T-helper 2 cell treated with Interferon-gamma antibody and Interleukin-4, amounts not matched to agents 5 μg/mL and 100 μg/mL, for 36 hours (primary cell): Measurements from ENCODE around the gene UMODL1.

Source experiments
- DNase-seq: peaks from one replicate; pipeline ENCODE4 v3.0.0; 2021; ENCODE audit warnings: low spot score
- H3K27ac Mint-ChIP-seq: one replicate; pipeline ENCODE4 v1.8.0; 2021; ENCODE audit warnings: mild to moderate bottlenecking, mixed read lengths
- H3K27me3 Mint-ChIP-seq: one replicate; pipeline ENCODE4 v1.8.0; 2021; ENCODE audit warnings: low read depth, mixed read lengths
- H3K36me3 Mint-ChIP-seq: one replicate; pipeline ENCODE4 v1.8.0; 2021; ENCODE audit warnings: low read depth, mixed read lengths
- H3K4me1 Mint-ChIP-seq: one replicate; pipeline ENCODE4 v1.8.0; 2021; ENCODE audit warnings: low read depth, mixed read lengths
- H3K4me3 Mint-ChIP-seq: one replicate; pipeline ENCODE4 v1.8.0; 2022; ENCODE audit warnings: mild to moderate bottlenecking, moderate library complexity, mixed read lengths
- H3K9me3 Mint-ChIP-seq: one replicate; pipeline ENCODE4 v1.8.0; 2021; ENCODE audit warnings: mixed read lengths

UMODL1 gene

DNA sequence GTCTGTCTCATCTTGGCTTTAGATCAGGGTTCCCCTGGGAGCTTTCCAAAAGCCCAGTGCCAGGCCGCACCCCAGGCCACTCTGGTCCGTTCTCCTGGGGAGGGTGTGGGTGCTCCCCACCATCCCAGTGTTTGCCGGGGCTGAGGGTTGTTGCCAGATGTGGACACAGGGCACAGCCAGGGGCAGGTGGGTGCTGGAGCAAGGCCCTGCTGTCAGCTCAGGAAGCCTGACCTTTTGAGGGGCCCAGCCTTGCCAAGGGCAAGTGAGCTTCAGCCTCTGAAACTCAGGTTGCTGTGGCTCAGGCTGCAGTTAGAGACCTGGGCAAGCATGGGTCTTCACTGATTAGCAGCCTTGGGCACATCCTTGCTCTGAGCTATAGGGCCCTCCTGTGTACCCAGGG is 38.1 kb upstream of the UMODL1 start:
- Mint-ChIP-seq H3K27me3 (peaks cover 8% of the 10 kb centered on the region), H3K36me3 (no peaks in the 10 kb centered on the region), H3K4me1 (no peaks in the 10 kb centered on the region), H3K4me3 (no peak overlapping the region), H3K9me3 (no peaks in the 10 kb centered on the region), H3K27ac (no peak overlapping the region)
- no peak for DNase-seq

DNA sequence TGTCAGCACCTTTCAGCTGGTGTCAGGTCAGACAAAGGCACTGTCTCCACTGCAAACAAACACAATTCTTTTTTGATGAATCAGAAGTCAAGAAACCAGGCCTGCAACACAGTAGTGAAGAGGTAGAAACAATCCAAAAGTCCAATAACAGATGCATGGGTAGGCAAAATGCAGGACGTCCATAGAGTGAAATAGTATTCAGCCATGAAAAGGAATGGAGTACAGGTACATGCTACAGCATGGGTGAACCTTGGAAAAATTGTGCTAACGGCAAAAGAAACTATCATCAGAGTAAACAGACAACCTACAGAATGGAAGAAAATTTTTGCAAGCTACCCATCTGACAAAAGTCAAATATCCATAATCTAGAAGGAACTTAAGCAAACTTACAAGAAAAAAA is 34.8 kb upstream of the UMODL1 start:
- no peak overlapping the region for H3K4me3 Mint-ChIP-seq
- no peak for DNase-seq
- no peak overlapping the region for H3K27ac Mint-ChIP-seq
- no peaks in the 10 kb centered on the region for H3K9me3 Mint-ChIP-seq
- no peaks in the 10 kb centered on the region for H3K36me3 Mint-ChIP-seq
- no peaks in the 10 kb centered on the region for H3K4me1 Mint-ChIP-seq
- H3K27me3 Mint-ChIP-seq, result peaks cover 2% of the 10 kb centered on the region

DNA sequence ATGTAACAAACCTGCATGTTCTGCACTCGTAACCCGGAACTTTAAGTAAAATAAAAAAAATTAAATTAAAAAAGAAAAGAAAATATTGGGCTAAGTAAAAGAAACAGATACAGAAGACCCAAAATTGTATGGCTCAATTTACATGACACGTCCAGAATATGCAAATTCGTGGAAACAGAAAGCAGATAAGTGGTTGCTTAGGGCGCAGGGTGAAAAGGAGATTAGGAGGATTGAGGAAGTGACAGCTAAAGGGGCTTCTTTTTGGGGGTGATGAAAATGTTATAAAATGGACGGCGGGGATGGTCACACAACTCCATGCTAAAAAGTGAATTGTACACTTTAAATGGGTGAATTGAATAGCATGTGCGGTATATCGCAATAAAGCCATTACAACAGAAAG is 33.6 kb upstream of the UMODL1 start:
- no peaks in the 10 kb centered on the region for H3K27me3 Mint-ChIP-seq
- H3K36me3 Mint-ChIP-seq, result no peaks in the 10 kb centered on the region
- no peaks in the 10 kb centered on the region for H3K4me1 Mint-ChIP-seq
- no peak overlapping the region for H3K27ac Mint-ChIP-seq
- H3K4me3 Mint-ChIP-seq, result no peak overlapping the region
- no peaks in the 10 kb centered on the region for H3K9me3 Mint-ChIP-seq
- DNase-seq, result no peak

DNA sequence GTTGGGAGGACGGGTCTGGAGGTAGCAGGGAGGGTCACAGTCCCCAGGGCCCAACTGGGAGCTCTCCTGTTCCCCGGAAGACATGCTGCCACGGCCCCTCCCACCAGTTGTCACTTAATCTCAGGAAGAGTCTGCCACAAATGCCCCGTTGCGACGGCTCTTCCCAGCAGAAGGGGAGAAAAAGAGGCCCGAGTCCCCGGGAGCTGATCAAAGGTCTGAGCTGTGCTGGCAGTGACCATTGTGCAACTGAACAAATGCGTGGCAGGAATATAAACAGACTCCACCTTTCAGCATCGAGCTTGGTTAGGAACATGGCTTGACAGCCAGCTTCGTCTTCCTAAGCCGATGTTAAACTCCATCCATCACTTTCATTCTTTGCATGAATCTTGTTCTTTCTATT is 33.2 kb upstream of the UMODL1 start:
- H3K4me3 Mint-ChIP-seq, result no peak overlapping the region
- no peaks in the 10 kb centered on the region for H3K4me1 Mint-ChIP-seq
- H3K9me3 Mint-ChIP-seq, result no peaks in the 10 kb centered on the region
- H3K27me3 Mint-ChIP-seq, result no peaks in the 10 kb centered on the region
- no peak for DNase-seq
- no peaks in the 10 kb centered on the region for H3K36me3 Mint-ChIP-seq
- H3K27ac Mint-ChIP-seq, result no peak overlapping the region

DNA sequence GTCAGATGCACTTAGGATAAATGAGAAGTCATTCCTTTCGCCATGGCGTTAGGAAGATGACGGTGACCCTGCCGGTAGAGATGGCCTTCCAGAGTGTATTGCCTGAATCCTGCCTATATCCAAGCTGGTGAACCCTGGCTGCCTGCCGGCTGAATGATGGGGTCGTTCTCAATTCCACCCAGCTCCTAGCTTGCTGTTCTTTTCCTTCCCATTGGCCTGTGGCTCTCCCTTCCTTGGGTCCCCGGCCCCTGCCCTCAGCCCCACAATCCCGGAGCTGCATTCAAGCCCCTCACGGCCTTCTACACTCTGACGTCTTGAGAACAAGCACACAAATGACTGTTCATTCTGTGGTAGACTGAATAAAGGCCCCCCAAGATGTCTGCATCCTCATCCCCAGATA is 32.7 kb upstream of the UMODL1 start:
- no peaks in the 10 kb centered on the region for H3K27me3 Mint-ChIP-seq
- no peak overlapping the region for H3K27ac Mint-ChIP-seq
- no peaks in the 10 kb centered on the region for H3K4me1 Mint-ChIP-seq
- H3K9me3 Mint-ChIP-seq, result no peaks in the 10 kb centered on the region
- H3K36me3 Mint-ChIP-seq, result no peaks in the 10 kb centered on the region
- H3K4me3 Mint-ChIP-seq, result no peak overlapping the region
- no peak for DNase-seq

DNA sequence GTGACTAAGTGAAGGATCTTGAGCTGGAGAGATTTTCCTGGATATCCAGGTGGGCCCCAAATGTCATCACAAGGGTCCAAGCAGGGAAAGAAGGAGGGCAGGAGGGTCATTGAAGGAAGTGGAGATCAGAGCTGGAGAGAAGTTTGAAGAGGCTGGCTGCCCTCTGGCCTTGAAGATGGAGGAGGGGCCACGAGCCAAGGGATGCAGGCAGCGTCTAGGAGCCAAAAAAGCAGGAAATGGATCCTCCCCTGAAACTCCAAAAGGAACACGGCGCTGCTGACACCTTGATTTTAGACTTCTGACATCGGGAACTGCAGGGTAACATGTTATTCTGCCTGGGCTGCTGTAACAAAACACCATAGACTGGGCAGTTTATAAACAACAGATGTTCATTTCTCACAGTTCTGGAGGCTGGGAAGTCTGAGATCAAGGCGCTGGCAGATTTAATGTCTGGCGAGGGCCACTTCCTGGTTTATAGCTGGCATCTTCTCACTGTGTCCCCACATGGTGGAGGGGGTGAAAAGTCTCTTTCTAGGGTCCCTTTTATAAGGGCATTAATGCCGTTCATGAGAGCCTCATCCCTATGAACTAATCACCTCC is 32.2 kb upstream of the UMODL1 start:
- H3K4me3 Mint-ChIP-seq, result no peak overlapping the region
- H3K27me3 Mint-ChIP-seq, result no peaks in the 10 kb centered on the region
- no peak overlapping the region for H3K27ac Mint-ChIP-seq

DNA sequence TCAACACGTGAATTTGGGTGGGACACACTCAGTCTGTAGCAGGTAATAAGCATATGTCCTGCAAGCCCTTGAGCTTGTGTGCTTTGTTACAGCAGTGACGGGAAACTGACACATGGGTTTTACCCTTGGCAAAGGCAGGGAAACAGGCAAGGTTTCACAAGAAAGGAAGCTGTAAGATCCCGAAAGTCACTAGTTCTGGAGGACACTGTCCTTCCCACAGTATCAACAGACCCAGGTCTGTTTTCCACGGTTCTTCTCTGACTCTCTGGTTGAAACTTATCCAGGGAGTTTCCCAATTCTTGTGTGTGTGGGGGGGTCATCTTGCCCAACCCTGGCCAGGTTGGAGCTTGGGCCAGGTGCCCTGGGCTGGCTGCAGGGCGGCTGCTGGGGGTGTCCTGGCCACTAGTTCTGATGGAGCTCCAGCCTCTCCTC is 31.6 kb upstream of the UMODL1 start:
- Mint-ChIP-seq H3K27me3 (no peaks in the 10 kb centered on the region), H3K36me3 (no peaks in the 10 kb centered on the region), H3K27ac (no peak overlapping the region), H3K9me3 (no peaks in the 10 kb centered on the region), H3K4me1 (no peaks in the 10 kb centered on the region), H3K4me3 (no peak overlapping the region)
- DNase-seq, result no peak

More for the DNA sequence above, 32.2 kb upstream of the UMODL1 start:
- Mint-ChIP-seq H3K36me3 (no peaks in the 10 kb centered on the region), H3K9me3 (no peaks in the 10 kb centered on the region), H3K4me1 (no peaks in the 10 kb centered on the region)
- no peak for DNase-seq

DNA sequence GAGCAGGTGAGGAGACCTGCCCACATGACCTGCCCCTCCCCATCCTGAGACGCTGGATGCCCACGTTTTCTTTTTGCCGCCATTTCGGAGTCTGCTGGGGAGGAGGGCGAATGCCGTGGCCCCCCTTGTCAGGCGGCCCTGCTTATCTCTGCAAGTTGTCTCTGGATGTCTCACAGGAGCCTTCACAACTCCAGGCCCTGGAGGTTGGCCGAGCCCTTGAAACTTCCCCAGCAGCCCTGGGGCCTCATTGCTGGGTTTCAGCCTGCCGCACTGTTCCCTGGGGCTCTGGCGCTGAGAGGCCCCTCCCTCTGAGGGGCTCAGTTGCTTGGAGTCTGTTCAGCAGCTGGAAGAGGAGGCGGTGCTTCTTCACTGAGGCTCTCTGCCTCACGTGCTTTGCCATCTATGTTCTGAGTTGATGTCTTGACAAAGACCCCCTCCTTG is 31.2 kb upstream of the UMODL1 start:
- no peaks in the 10 kb centered on the region for H3K27me3 Mint-ChIP-seq
- no peaks in the 10 kb centered on the region for H3K4me1 Mint-ChIP-seq
- no peaks in the 10 kb centered on the region for H3K36me3 Mint-ChIP-seq
- H3K4me3 Mint-ChIP-seq, result no peak overlapping the region
- no peak overlapping the region for H3K27ac Mint-ChIP-seq
- DNase-seq, result no peak
- H3K9me3 Mint-ChIP-seq, result no peaks in the 10 kb centered on the region

DNA sequence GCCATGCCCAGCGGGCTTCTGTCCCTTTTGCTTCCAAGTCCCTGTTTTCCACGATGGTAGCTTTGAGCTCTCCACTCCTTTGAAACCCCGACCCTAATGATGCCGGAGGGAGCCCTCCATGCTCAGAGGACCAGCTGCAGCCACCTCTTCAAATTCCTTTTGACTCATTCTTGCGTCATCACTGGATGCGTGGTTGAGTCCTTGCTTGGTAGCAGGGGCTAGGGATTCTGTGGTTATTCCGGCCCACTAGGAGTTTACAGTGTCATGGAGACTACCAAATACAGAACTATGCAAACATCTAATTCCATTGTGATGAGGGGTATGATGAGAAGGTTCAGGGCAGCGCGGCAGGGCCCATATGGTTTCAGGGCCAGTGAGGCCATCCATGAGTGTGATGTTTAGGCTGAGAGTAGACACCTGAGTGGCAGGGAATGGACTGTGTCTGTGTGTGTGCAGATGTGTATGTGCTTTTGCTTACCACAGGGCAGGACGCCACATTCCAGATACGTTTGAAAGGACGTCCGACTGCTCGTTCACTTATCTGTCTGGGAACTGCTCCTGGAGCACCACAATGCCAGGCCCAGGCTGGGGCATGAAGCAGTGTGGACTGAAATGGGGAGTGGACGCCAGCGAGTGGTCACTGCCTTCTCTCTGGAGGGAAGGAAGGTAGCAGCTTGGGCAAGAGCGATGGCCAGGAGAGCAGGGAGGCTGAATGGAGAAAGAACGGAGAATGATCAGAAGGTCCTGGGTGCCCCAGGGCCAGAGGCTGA is 30.5 kb upstream of the UMODL1 start:
- H3K27me3 Mint-ChIP-seq, result no peaks in the 10 kb centered on the region
- no peak for DNase-seq
- H3K9me3 Mint-ChIP-seq, result no peaks in the 10 kb centered on the region
- H3K27ac Mint-ChIP-seq, result no peak overlapping the region
- no peaks in the 10 kb centered on the region for H3K36me3 Mint-ChIP-seq
- H3K4me3 Mint-ChIP-seq, result no peak overlapping the region
- H3K4me1 Mint-ChIP-seq, result no peaks in the 10 kb centered on the region

DNA sequence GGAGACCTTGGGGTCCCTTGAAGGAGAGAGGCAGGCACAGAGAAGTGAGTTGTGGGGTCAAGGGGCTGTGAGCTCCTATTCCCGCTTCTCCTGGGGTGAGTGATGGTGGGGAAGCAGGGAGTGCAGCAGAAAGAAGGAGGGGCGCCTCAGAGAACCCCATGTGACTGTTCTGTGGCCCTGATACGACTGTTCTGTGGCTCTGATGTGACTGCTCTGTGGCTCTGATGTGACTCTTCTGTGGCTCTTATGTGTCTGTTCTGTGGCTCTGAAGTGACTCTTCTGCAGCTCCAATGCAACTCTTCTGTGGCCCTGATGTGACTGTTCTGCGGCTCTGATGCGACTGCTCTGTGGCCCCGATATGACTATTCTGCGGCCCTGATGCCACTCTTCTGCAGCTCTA is 29.9 kb upstream of the UMODL1 start:
- Mint-ChIP-seq H3K27ac (no peak overlapping the region), H3K4me3 (no peak overlapping the region), H3K27me3 (no peaks in the 10 kb centered on the region), H3K4me1 (no peaks in the 10 kb centered on the region), H3K9me3 (no peaks in the 10 kb centered on the region), H3K36me3 (no peaks in the 10 kb centered on the region)
- no peak for DNase-seq

DNA sequence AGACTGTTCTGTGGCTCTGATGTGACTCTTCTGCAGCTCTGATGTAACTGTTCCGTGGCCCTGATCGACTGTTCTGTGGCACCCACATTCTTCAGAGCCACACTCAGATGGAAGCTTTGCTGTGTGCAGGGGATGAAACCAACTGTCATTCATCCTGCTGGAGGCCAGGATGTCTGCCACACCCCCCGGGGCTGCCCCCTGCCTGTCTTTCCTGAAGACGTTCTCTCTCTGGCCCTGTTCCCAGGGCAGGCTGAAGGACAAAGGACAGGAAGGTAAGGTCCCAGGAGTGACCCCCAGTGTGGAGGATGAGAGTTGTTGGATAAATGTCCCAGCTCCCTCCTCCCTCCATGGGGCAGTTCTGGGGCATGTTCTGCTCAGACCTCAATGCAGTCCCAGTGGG is 29.4 kb upstream of the UMODL1 start:
- H3K9me3 Mint-ChIP-seq, result no peaks in the 10 kb centered on the region
- DNase-seq, result no peak
- no peak overlapping the region for H3K4me3 Mint-ChIP-seq
- no peak overlapping the region for H3K27ac Mint-ChIP-seq
- no peaks in the 10 kb centered on the region for H3K4me1 Mint-ChIP-seq
- no peaks in the 10 kb centered on the region for H3K36me3 Mint-ChIP-seq
- no peaks in the 10 kb centered on the region for H3K27me3 Mint-ChIP-seq

DNA sequence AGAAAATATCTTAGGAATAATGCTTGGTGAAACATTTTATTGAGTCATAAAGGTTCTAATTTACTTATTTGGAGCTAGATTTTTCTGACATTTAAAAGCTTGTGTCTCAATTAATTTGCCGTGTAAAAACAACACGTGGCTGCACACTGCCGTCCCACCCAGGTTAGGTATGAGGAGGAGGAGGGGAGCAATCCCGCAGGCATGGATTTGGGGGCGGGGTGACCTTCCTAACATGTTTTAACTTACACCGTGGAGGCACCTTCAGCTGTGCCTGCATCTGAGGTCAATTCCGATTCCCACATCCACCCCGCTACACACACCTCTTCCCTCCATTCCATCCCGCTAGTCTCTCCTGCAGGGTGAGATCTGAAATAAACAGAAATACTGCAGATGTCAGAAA is 28.5 kb upstream of the UMODL1 start:
- no peak for DNase-seq
- H3K4me1 Mint-ChIP-seq, result no peaks in the 10 kb centered on the region
- H3K4me3 Mint-ChIP-seq, result no peak overlapping the region
- H3K9me3 Mint-ChIP-seq, result no peaks in the 10 kb centered on the region
- no peaks in the 10 kb centered on the region for H3K36me3 Mint-ChIP-seq
- no peaks in the 10 kb centered on the region for H3K27me3 Mint-ChIP-seq
- H3K27ac Mint-ChIP-seq, result no peak overlapping the region

DNA sequence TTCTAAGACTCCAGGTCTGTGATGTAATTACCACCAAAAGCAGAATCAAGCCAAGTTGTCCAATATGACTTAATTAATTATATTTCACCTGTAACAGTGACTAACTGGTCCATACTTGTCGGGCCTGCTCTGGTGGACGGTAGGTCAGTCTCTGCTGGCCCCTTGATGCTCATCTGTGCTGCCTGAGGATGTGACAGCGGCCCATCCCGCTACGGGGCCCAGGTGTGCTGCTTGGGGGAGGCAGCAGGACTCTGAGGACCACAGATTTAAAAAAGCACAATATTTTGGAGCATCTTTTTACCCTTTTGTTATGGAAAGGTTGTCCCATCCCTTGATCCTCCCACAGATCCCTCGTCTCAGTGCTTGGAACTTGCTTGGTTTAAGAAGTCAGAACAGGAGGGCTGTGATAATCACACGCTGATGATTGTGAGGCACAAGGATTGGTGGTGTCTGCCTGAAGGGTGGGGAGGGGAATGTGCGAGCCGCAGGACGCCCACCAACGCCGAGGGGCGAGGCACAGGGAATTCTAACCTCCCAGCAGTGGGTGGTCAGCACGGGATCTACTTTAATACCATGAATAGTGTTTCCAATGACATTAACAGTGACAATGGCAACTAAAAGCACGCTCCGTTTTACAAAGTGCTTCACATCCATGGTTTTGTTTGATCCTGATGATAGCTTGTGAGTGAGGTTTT is 27.8 kb upstream of the UMODL1 start:
- Mint-ChIP-seq H3K36me3 (no peaks in the 10 kb centered on the region), H3K27me3 (no peaks in the 10 kb centered on the region), H3K9me3 (no peaks in the 10 kb centered on the region), H3K27ac (no peak overlapping the region), H3K4me1 (no peaks in the 10 kb centered on the region), H3K4me3 (no peak overlapping the region)
- DNase-seq, result no peak

DNA sequence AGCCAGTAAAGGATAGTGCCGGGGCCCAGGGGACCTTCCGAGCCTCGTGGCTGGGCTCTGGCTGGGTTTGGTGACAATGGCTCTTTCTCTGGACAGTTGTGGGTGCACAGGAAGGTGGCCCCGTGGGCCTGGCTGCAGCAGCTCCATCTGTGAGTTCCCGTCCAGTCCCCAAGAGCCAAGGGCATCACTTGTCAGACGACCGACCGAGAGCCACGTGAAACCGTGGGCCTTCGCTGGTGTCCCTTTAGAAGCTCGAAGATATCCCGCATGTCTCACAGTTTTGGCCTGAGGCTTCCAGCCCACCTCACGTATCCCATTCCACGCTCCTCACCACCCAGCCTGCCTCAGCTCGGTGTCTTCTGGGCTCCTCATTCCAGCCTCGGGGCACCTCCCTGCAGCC is 27.2 kb upstream of the UMODL1 start:
- no peak for DNase-seq
- no peaks in the 10 kb centered on the region for H3K27me3 Mint-ChIP-seq
- no peaks in the 10 kb centered on the region for H3K4me1 Mint-ChIP-seq
- H3K4me3 Mint-ChIP-seq, result no peak overlapping the region
- H3K36me3 Mint-ChIP-seq, result no peaks in the 10 kb centered on the region
- H3K9me3 Mint-ChIP-seq, result no peaks in the 10 kb centered on the region
- H3K27ac Mint-ChIP-seq, result no peak overlapping the region
